IMR-90 (cell line): ENCODE results near the gene HSD17B8. TPM values are rescaled to one million over a fixed set of nuclear protein-coding genes. Genes with fewer than 3 reads are reported as not detected.

Experiments
- ATAC-seq: fragments of 200-7000 bp; cut with Tn5 transposase; 2 replicates; pipeline ENCODE4 v1.9.1; 2020; ENCODE audit warnings: low read depth, mild to moderate bottlenecking, moderate library complexity
- BruUV-seq: library from RNA; stranded (reverse); fragments of 400-500 nt; replicated peaks from 2 replicates; lab custom pipeline; 2021; lab: Mats Ljungman, UMichigan
- CTCF ChIA-PET: fragments of 300-600 bp; formaldehyde crosslinking; extraction: SDS; loops from one replicate; lab custom pipeline; 2021; ENCODE audit warnings: antibody characterized with exemption; lab: Yijun Ruan, JAX
- POLR2A ChIA-PET: fragments of 300-600 bp; sonication (Branson Sonifier 250); formaldehyde crosslinking; loops from one replicate; lab custom pipeline; 2022; ENCODE audit warnings: antibody characterized with exemption; ENCODE audit not compliant: unreplicated experiment; lab: Charles Lee
- DNase-seq: peaks from one replicate; pipeline ENCODE4 v3.0.0; 2013
- H2AFZ ChIP-seq: replicated peaks from 2 replicates; pipeline ENCODE3; 2013; ENCODE audit warnings: low read length, mild to moderate bottlenecking; ENCODE audit not compliant: poor library complexity
- H2AK5ac ChIP-seq: 2 replicates; pipeline ENCODE4 v1.6.1; 2013; ENCODE audit warnings: low read depth, low read length, inconsistent platforms
- H2AK9ac ChIP-seq: replicated peaks from 2 replicates; pipeline ENCODE3; 2013; ENCODE audit warnings: mild to moderate bottlenecking, low read depth, low read length, moderate library complexity; ENCODE audit not compliant: poor library complexity
- H2BK120ac ChIP-seq: 2 replicates; pipeline ENCODE4 v1.6.1; 2013; ENCODE audit warnings: low read depth, low read length, inconsistent platforms
- H2BK15ac ChIP-seq: 3 replicates; pipeline ENCODE4 v1.6.1; 2013; ENCODE audit warnings: low read depth, low read length, inconsistent platforms
- H2BK20ac ChIP-seq: 2 replicates; pipeline ENCODE4 v1.6.1; 2013; ENCODE audit warnings: low read depth, mild to moderate bottlenecking, inconsistent platforms, low read length, moderate library complexity
- H2BK5ac ChIP-seq: 2 replicates; pipeline ENCODE4 v1.6.1; 2013; ENCODE audit warnings: mild to moderate bottlenecking, low read depth, low read length, inconsistent platforms; ENCODE audit not compliant: poor library complexity, severe bottlenecking
- H3K14ac ChIP-seq: replicated peaks from 2 replicates; pipeline ENCODE4 v1.6.1; 2013; ENCODE audit warnings: low read depth, low read length, inconsistent platforms
- H3K18ac ChIP-seq: 2 replicates; pipeline ENCODE4 v1.6.1; 2013; ENCODE audit warnings: low read depth, low read length, control low read depth
- H3K23ac ChIP-seq: 2 replicates; pipeline ENCODE4 v1.6.1; 2013; ENCODE audit warnings: low read depth, low read length, inconsistent platforms
- H3K27ac ChIP-seq: 2 replicates; pipeline ENCODE4 v1.5.1; 2013; ENCODE audit warnings: mild to moderate bottlenecking, control low read depth, low read length; ENCODE audit not compliant: insufficient read depth
- H3K27me3 ChIP-seq: 2 replicates; pipeline ENCODE4 v1.6.1; 2013; ENCODE audit warnings: low read length; ENCODE audit not compliant: control insufficient read depth, insufficient read depth
- H3K36me3 ChIP-seq: 2 replicates; pipeline ENCODE4 v1.6.1; 2013; ENCODE audit warnings: low read length, mixed read lengths; ENCODE audit not compliant: control insufficient read depth, insufficient read depth
- H3K4ac ChIP-seq: 2 replicates; pipeline ENCODE4 v1.6.1; 2013; ENCODE audit warnings: low read depth, low read length, inconsistent platforms
- H3K4me1 ChIP-seq: 2 replicates; pipeline ENCODE4 v1.6.1; 2013; ENCODE audit warnings: low read length, mixed read lengths; ENCODE audit not compliant: control insufficient read depth, insufficient read depth
- H3K4me2 ChIP-seq: 2 replicates; pipeline ENCODE4 v1.6.1; 2013; ENCODE audit warnings: low read depth, mild to moderate bottlenecking, control low read depth, low read length, moderate library complexity
- H3K4me3 ChIP-seq: 2 replicates; pipeline ENCODE4 v1.5.1; 2013; ENCODE audit warnings: low read depth, mild to moderate bottlenecking, control low read depth, low read length, moderate library complexity; ENCODE audit not compliant: insufficient read depth
- H3K56ac ChIP-seq: 2 replicates; pipeline ENCODE4 v1.6.1; 2013; ENCODE audit warnings: low read length, inconsistent platforms; ENCODE audit not compliant: insufficient read depth; ENCODE audit errors: extremely low read depth
- H3K79me1 ChIP-seq, 2 experiments: 2 replicates each; pipeline ENCODE4 v1.6.1; 2013; ENCODE audit warnings: low read length in 2 of 2, inconsistent platforms in 1 of 2, low read depth in 1 of 2
- H3K9ac ChIP-seq: 2 replicates; pipeline ENCODE4 v1.6.1; 2013; ENCODE audit warnings: low read depth, low read length, control low read depth
- H3K9me1 ChIP-seq: 2 replicates; pipeline ENCODE4 v1.6.1; 2013; ENCODE audit warnings: low read length, inconsistent platforms; ENCODE audit not compliant: insufficient read depth
- H3K9me3 ChIP-seq: 2 replicates; pipeline ENCODE4 v1.6.1; 2013; ENCODE audit warnings: low read length; ENCODE audit not compliant: control insufficient read depth, insufficient read depth
- H4K20me1 ChIP-seq: 2 replicates; pipeline ENCODE4 v1.6.1; 2013; ENCODE audit warnings: low read length, inconsistent platforms; ENCODE audit not compliant: insufficient read depth
- H4K5ac ChIP-seq: 2 replicates; pipeline ENCODE4 v1.6.1; 2013; ENCODE audit warnings: mild to moderate bottlenecking, low read depth, low read length, control low read depth
- H4K8ac ChIP-seq, 2 experiments: 2 replicates each; pipeline ENCODE4 v1.6.1; 2013; ENCODE audit warnings: low read depth in 2 of 2, low read length in 2 of 2, control low read depth in 1 of 2, inconsistent platforms in 1 of 2
- H4K91ac ChIP-seq: 2 replicates; pipeline ENCODE4 v1.6.1; 2013; ENCODE audit warnings: low read depth, low read length, inconsistent platforms; ENCODE audit not compliant: insufficient read depth
- BHLHE40 ChIP-seq: fragments of 150-350 bp; IDR thresholded peaks from 2 replicates; pipeline ENCODE4 v1.6.1; 2016; ENCODE audit warnings: mild to moderate bottlenecking, low read depth, low read length
- CEBPB ChIP-seq: IDR thresholded peaks from 2 replicates; pipeline ENCODE4 v1.6.1; 2012; ENCODE audit warnings: low read depth, low read length, improper control_type of control experiment
- CHD1 ChIP-seq: IDR thresholded peaks from 2 replicates; pipeline ENCODE4 v1.6.1; 2012; ENCODE audit warnings: low read depth, low read length, improper control_type of control experiment
- CTCF ChIP-seq: conservative IDR thresholded peaks from 2 replicates; pipeline ENCODE4 v1.5.1; 2012; ENCODE audit warnings: mild to moderate bottlenecking, low read depth, low read length, improper control_type of control experiment
- ELK1 ChIP-seq: fragments of 150-350 bp; IDR thresholded peaks from 2 replicates; pipeline ENCODE4 v1.6.1; 2016; ENCODE audit warnings: low read depth, mild to moderate bottlenecking, low read length, moderate library complexity, borderline replicate concordance
- FOS ChIP-seq: fragments of 150-350 bp; IDR thresholded peaks from 2 replicates; pipeline ENCODE4 v1.6.1; 2016; ENCODE audit warnings: low read depth, low read length
- MAFK ChIP-seq: IDR thresholded peaks from 2 replicates; pipeline ENCODE4 v1.6.1; 2012; ENCODE audit warnings: low read depth, low read length, improper control_type of control experiment
- MAZ ChIP-seq: IDR thresholded peaks from 2 replicates; pipeline ENCODE4 v1.6.1; 2012; ENCODE audit warnings: low read depth, mild to moderate bottlenecking, low read length, improper control_type of control experiment, moderate library complexity, borderline replicate concordance
- MXI1 ChIP-seq: IDR thresholded peaks from 2 replicates; pipeline ENCODE4 v1.6.1; 2012; ENCODE audit warnings: low read depth, mild to moderate bottlenecking, low read length, moderate library complexity, borderline replicate concordance
- NFE2L2 ChIP-seq: fragments of 150-350 bp; IDR thresholded peaks from 2 replicates; pipeline ENCODE4 v1.6.1; 2016; ENCODE audit warnings: low read depth, mild to moderate bottlenecking, low read length
- POLR2A ChIP-seq: IDR thresholded peaks from 2 replicates; pipeline ENCODE4 v1.6.1; 2012; ENCODE audit warnings: mild to moderate bottlenecking, low read depth, low read length
- RAD21 ChIP-seq: IDR thresholded peaks from 2 replicates; pipeline ENCODE4 v1.6.1; 2012; ENCODE audit warnings: low read length, improper control_type of control experiment
- RCOR1 ChIP-seq: IDR thresholded peaks from 2 replicates; pipeline ENCODE4 v1.6.1; 2012; ENCODE audit warnings: mild to moderate bottlenecking, low read length, improper control_type of control experiment; ENCODE audit not compliant: insufficient replicate concordance
- RFX5 ChIP-seq: IDR thresholded peaks from 2 replicates; pipeline ENCODE4 v1.8.0; 2012; ENCODE audit warnings: low read depth, mild to moderate bottlenecking, low read length, moderate library complexity
- SMC3 ChIP-seq: fragments of 150-350 bp; IDR thresholded peaks from 2 replicates; pipeline ENCODE4 v1.6.1; 2016; ENCODE audit warnings: low read depth, mild to moderate bottlenecking, antibody characterized with exemption, low read length, moderate library complexity
- USF2 ChIP-seq: fragments of 150-350 bp; IDR thresholded peaks from 2 replicates; pipeline ENCODE4 v1.6.1; 2017; ENCODE audit warnings: mild to moderate bottlenecking, antibody characterized with exemption, low read length, low read depth
- WGBS, 2 experiments: methylation state at CpG; one replicate each; pipeline versions ENCODE4 v1.1.5 to v1.1.7; 2013; ENCODE audit warnings: missing lambda C conversion rate in 2 of 2; ENCODE audit not compliant: insufficient read length in 1 of 2; ENCODE audit errors: extremely low coverage in 2 of 2; 5-methylcytosine and 5-hydroxymethylcytosine counted together
- dilution Hi-C: fragments of 300-500 bp; cut with HindIII; formaldehyde crosslinking; loops from one replicate; pipeline ENCODE4 v1.14.3; 2018; ENCODE audit warnings: low sequenced_read_pairs; ENCODE audit not compliant: unreplicated experiment
- in situ Hi-C: fragments of 300-500 bp; cut with MboI; formaldehyde crosslinking; loops from 3 replicates; pipeline ENCODE4 v1.14.3; 2019; ENCODE audit warnings: low sequenced_read_pairs, inconsistent platforms, mixed read lengths
- intact Hi-C: fragments of 100-400 bp; cut with micrococcal nuclease; formaldehyde crosslinking; loops from 2 replicates; pipeline ENCODE4 v1.10.0; 2022
- polyA plus RNA-seq, 3 experiments: library from polyadenylated mRNA; depleted of rRNA; stranded (reverse); fragments of >200 nt; gene quantifications; 2 replicates each; pipeline ENCODE4 v1.2.3, GENCODE V29; 2012; ENCODE audit warnings: low replicate concordance in 1 of 3
- total RNA-seq: library from RNA; depleted of rRNA; stranded (reverse); fragments of >200 nt; gene quantifications from 2 replicates; pipeline ENCODE4 v1.2.3, GENCODE V29; 2012

The HSD17B8 gene
- total and polyA plus RNA-seq, 2 of the 4 experiments (the other 2 are of a cell fraction) = 1.6 to 4.3 TPM

GRCh38 chr6:33237741-33238140, 33.3 kb downstream of the HSD17B8 start:
- H4K5ac ChIP-seq = no peak overlapping the region
- H3K9me3 ChIP-seq = no peaks in the 10 kb centered on the region
- H3K9ac ChIP-seq = no peak overlapping the region
- intact Hi-C loops (no loop called here), in situ Hi-C loops (no loop called here), dilution Hi-C loops (no loop called here)
- DNase-seq (no peak), ATAC-seq (no peak)
- no peak overlapping the region for H2BK15ac ChIP-seq
- no peak overlapping the region for H3K56ac ChIP-seq
- H2BK20ac ChIP-seq = no peak overlapping the region
- no peak overlapping the region for H2BK120ac ChIP-seq
- no peak overlapping the region for H2AK9ac ChIP-seq
- no peak overlapping the region for H2BK5ac ChIP-seq
- H4K91ac ChIP-seq = no peak overlapping the region
- H3K79me1 ChIP-seq = no peaks in the 10 kb centered on the region
- BruUV-seq = no TSS peak
- H4K20me1 ChIP-seq = no peaks in the 10 kb centered on the region
- H3K4me1 ChIP-seq = no peaks in the 10 kb centered on the region
- no peak for TF ChIP-seq FOS
- no peak for TF ChIP-seq POLR2A
- no peak for TF ChIP-seq MXI1
- TF ChIP-seq CHD1 = no peak
- TF ChIP-seq RAD21 = no peak
- TF ChIP-seq RFX5 = no peak
- no peak for TF ChIP-seq ELK1
- no peak for TF ChIP-seq BHLHE40
- TF ChIP-seq MAZ = no peak
- TF ChIP-seq RCOR1 = no peak
- no peak for TF ChIP-seq USF2
- TF ChIP-seq SMC3 = no peak
- no peak for TF ChIP-seq MAFK
- TF ChIP-seq CTCF = no peak
- TF ChIP-seq CEBPB = no peak
- no peak for TF ChIP-seq NFE2L2
- H3K9me1 ChIP-seq = no peaks in the 10 kb centered on the region
- H3K27me3 ChIP-seq = peaks cover 47% of the 10 kb centered on the region
- no peaks in the 10 kb centered on the region for H3K36me3 ChIP-seq
- CTCF ChIA-PET = no interaction called here
- no peak overlapping the region for H3K18ac ChIP-seq
- no peak overlapping the region for H3K27ac ChIP-seq
- no peak overlapping the region for H3K4me2 ChIP-seq
- POLR2A ChIA-PET = no interaction called here
- H3K14ac ChIP-seq = no peak overlapping the region
- H2AFZ ChIP-seq = no peak overlapping the region
- no peak overlapping the region for H3K4ac ChIP-seq
- H3K23ac ChIP-seq = no peak overlapping the region
- H2AK5ac ChIP-seq = no peak overlapping the region
- H4K8ac ChIP-seq = no peak overlapping the region
- no peak overlapping the region for H3K4me3 ChIP-seq
- WGBS, 2 experiments = 60% methylated on average over 1 of the region's 2 CpGs; no CpG with 5 or more reads in 1 of the 2 experiments
